MCF 10A (cell line): ENCODE data around the gene ST6GALNAC2. TPM values are rescaled to one million over a fixed set of nuclear protein-coding genes. Genes with fewer than 3 reads are reported as not detected.
A peak's percentile ranks its signal among the peaks of the same experiment; 100 is the strongest.
"Not testable (repeated sequence)": the region's sequence is repeated elsewhere in the genome, so short reads cannot be mapped to it uniquely, and the experiment has no call there.

Experiments used
- BruUV-seq: library from RNA; stranded (reverse); fragments of 400-500 nt; replicated peaks from 2 replicates; lab custom pipeline; 2021; lab: Mats Ljungman, UMichigan
- CTCF ChIA-PET: fragments of 300-600 bp; sonication (Branson Sonifier 250); formaldehyde crosslinking; extraction: SDS; loops from one replicate; lab custom pipeline; 2021; ENCODE audit warnings: antibody characterized with exemption, inconsistent platforms; lab: Yijun Ruan, JAX
- POLR2A ChIA-PET: fragments of 300-600, 350-650 bp; sonication (Branson Sonifier 250); formaldehyde crosslinking; extraction: SDS; loops from one replicate; lab custom pipeline; 2020; ENCODE audit warnings: antibody characterized with exemption, inconsistent platforms; lab: Yijun Ruan, JAX
- DNase-seq: peaks from one replicate; pipeline ENCODE4 v3.0.0-alpha.2; 2018; ENCODE audit not compliant: unreplicated experiment
- H3K27ac Mint-ChIP-seq: one replicate; pipeline ENCODE4 v1.8.0; 2022; ENCODE audit warnings: mild to moderate bottlenecking, low read depth, mixed read lengths; ENCODE audit not compliant: unreplicated experiment
- H3K27me3 Mint-ChIP-seq: one replicate; pipeline ENCODE4 v1.8.0; 2022; ENCODE audit warnings: mixed read lengths; ENCODE audit not compliant: insufficient read depth, unreplicated experiment
- H3K36me3 Mint-ChIP-seq: one replicate; pipeline ENCODE4 v1.8.0; 2022; ENCODE audit warnings: mild to moderate bottlenecking, moderate library complexity, mixed read lengths; ENCODE audit not compliant: insufficient read depth, unreplicated experiment
- H3K4me1 Mint-ChIP-seq: one replicate; pipeline ENCODE4 v1.8.0; 2022; ENCODE audit warnings: mixed read lengths; ENCODE audit not compliant: insufficient read depth, unreplicated experiment
- H3K4me3 Mint-ChIP-seq: one replicate; pipeline ENCODE4 v1.8.0; 2022; ENCODE audit warnings: mild to moderate bottlenecking, moderate library complexity, mixed read lengths; ENCODE audit not compliant: unreplicated experiment
- H3K9me3 Mint-ChIP-seq: one replicate; pipeline ENCODE4 v1.8.0; 2022; ENCODE audit warnings: mixed read lengths; ENCODE audit not compliant: unreplicated experiment
- intact Hi-C: fragments of 100-400 bp; cut with micrococcal nuclease; formaldehyde crosslinking; loops from 2 replicates; pipeline ENCODE4 v1.14.1; 2022
- total RNA-seq: library from RNA; stranded (reverse); gene quantifications from 2 replicates; pipeline ENCODE4 v1.2.3, GENCODE V29; 2022
- TF ChIP-seq, protein P1 (sequence below): fragments of 200-600 bp; IDR thresholded peaks from one replicate; pipeline ENCODE4 v1.8.0; 2022; ENCODE audit warnings: antibody characterized with exemption, mild to moderate bottlenecking; ENCODE audit not compliant: unreplicated experiment

ST6GALNAC2 gene
- total RNA-seq, 1 experiment from 2014 or later: 7.7 TPM

DNA sequence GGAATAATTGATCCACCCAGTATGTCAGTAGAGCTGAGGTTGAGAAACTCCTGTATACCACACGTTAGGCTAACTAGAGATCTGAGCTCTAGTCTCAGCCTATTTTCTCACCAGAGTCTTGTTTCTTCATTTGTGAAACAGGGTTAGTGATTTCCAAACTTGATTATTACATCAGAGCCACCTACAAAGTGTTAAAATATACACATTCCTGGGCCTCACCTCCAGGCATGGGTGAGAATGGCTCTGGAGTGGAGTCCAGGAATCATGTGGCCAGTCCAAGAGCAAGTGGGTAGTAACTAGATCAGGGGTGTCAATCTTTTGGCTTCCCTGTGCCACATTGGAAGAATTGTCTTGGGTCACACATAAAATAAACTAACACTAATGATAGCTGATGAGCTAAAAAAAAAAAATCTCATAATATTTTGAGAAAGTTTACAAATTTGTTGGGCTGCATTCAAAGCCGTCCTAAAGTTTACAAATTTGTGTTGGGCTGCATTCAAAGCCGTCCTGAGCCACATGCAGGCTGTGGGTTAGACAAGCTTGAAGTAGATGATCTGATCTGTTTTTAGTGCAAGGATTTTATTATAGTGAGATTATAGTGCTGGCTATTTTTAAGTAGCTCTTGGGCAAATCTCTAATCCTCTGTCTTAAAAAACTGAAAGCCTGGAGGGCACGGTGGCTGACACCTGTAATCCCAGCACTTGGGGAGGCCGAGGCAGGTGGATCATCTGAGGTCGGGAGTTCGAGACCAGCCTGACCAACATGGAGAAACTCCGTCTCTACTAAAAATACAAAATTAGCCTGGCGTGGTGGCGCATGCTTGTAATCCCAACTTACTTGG, 25.4 kb downstream of the ST6GALNAC2 start:
- intact Hi-C loops: no loop called here
- H3K4me3 Mint-ChIP-seq: peak overlapping the region; percentile 92
- DNase-seq: peak; percentile 79
- POLR2A ChIA-PET: interaction anchor here (0.8 to 8.3 kb wide), 23 partner anchors 8 to 175 kb away, joined by 3 to 171 read pairs (median 8); partner anchors contain the start of genes JMJD6, METTL23, MFSD11 and SRSF2
- H3K27ac Mint-ChIP-seq: peak overlapping the region; percentile 97
- H3K9me3 Mint-ChIP-seq: no peaks in the 10 kb centered on the region
- TF ChIP-seq, protein P1, sequence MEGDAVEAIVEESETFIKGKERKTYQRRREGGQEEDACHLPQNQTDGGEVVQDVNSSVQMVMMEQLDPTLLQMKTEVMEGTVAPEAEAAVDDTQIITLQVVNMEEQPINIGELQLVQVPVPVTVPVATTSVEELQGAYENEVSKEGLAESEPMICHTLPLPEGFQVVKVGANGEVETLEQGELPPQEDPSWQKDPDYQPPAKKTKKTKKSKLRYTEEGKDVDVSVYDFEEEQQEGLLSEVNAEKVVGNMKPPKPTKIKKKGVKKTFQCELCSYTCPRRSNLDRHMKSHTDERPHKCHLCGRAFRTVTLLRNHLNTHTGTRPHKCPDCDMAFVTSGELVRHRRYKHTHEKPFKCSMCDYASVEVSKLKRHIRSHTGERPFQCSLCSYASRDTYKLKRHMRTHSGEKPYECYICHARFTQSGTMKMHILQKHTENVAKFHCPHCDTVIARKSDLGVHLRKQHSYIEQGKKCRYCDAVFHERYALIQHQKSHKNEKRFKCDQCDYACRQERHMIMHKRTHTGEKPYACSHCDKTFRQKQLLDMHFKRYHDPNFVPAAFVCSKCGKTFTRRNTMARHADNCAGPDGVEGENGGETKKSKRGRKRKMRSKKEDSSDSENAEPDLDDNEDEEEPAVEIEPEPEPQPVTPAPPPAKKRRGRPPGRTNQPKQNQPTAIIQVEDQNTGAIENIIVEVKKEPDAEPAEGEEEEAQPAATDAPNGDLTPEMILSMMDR: no peak
- no TSS peak for BruUV-seq
- H3K36me3 Mint-ChIP-seq: peaks cover 88% of the 10 kb centered on the region
- no peaks in the 10 kb centered on the region for H3K27me3 Mint-ChIP-seq
- peaks cover 22% of the 10 kb centered on the region for H3K4me1 Mint-ChIP-seq
- CTCF ChIA-PET: interaction anchor here (0.6 to 6.2 kb wide), 12 partner anchors 10 to 144 kb away, joined by 3 to 43 read pairs (median 4); partner anchors contain the start of gene ST6GALNAC2

DNA sequence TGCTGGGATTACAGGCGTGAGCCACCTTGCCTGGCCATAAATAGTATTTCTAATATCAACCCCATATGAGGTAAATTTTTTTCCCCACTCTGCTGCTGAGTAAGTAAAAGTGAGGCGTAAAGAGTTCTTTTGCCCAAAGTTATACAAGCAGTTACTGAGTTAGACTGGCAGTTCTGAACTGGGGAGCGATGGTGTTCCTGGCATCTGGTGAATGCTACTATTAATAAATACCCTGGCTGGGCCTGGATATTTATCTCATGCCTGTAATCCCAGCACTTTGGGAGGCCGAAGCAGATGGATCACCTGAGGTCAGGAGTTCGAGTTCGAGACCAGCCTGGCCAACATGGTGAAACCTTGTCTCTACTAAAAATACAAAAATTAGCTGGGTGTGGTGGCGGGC, 26.2 kb downstream of the ST6GALNAC2 start:
- not testable (repeated sequence) for BruUV-seq, H3K9me3 Mint-ChIP-seq, H3K27me3 Mint-ChIP-seq, DNase-seq
- intact Hi-C loops: loop anchor here (10.0 kb wide), 1 partner anchor 155 kb away; the partner anchor contains the start of gene MXRA7
- Mint-ChIP-seq H3K4me1 (peaks cover 26% of the 10 kb centered on the region), H3K36me3 (peaks cover 80% of the 10 kb centered on the region), H3K4me3 (peak overlapping the region; percentile 92), H3K27ac (peak overlapping the region; percentile 97)
- CTCF ChIA-PET: interaction anchor here (0.7 to 6.2 kb wide), 7 partner anchors 10 to 64 kb away, joined by 4 to 43 read pairs (median 7); no protein-coding TSS in a partner anchor
- POLR2A ChIA-PET: interaction anchor here (0.6 to 8.3 kb wide), 26 partner anchors 8 to 176 kb away, joined by 3 to 171 read pairs (median 10); partner anchors contain the start of genes JMJD6, METTL23, MFSD11 and PRCD

GRCh38 chr17:76558198-76559095, 27.2 kb downstream of the ST6GALNAC2 start:
- DNase-seq: no peak
- TF ChIP-seq, protein P1: peak; percentile 43
- Mint-ChIP-seq H3K27ac (peak overlapping the region; percentile 97), H3K4me1 (peaks cover 26% of the 10 kb centered on the region), H3K27me3 (no peaks in the 10 kb centered on the region), H3K4me3 (peak overlapping the region; percentile 92), H3K9me3 (no peaks in the 10 kb centered on the region), H3K36me3 (peaks cover 70% of the 10 kb centered on the region)
- ChIA-PET CTCF (interaction anchor here (0.6 to 6.2 kb wide), 15 partner anchors 13 to 180 kb away, joined by 3 to 43 read pairs (median 4); partner anchors contain the start of gene ST6GALNAC2), POLR2A (interaction anchor here (0.6 to 8.3 kb wide), 29 partner anchors 7 to 464 kb away, joined by 3 to 171 read pairs (median 12); partner anchors contain the start of genes JMJD6, METTL23, MFSD11 and PRCD)
- no TSS peak for BruUV-seq
- intact Hi-C loops: loop anchor here (1.0 to 10.0 kb wide), 2 partner anchors 66 to 156 kb away; partner anchors contain the start of gene MXRA7
